K562 (cell line): ENCODE data around the gene FGR. TPM values are rescaled to one million over a fixed set of nuclear protein-coding genes. Genes with fewer than 3 reads are reported as not detected.
A peak's percentile ranks its signal among the peaks of the same experiment; 100 is the strongest.

Experiments used
- CBFA2T3 ChIP-seq: fragments of 450-650 bp; IDR thresholded peaks from 2 replicates; pipeline ENCODE4 v1.6.1; 2017
- CXXC5 ChIP-seq: fragments of 250-450 bp; sonication (Bioruptor Pico); IDR thresholded peaks from 2 replicates; pipeline ENCODE4 v1.8.0; 2022; ENCODE audit warnings: inconsistent platforms, mild to moderate bottlenecking, moderate library complexity
- EP300 ChIP-seq: IDR thresholded peaks from 2 replicates; pipeline ENCODE4 v1.6.1; 2012; ENCODE audit warnings: low read length, improper control_type of control experiment
- FOXK2 ChIP-seq, 2 experiments: fragments of 450-650 bp; IDR thresholded peaks in 1 of 2; conservative IDR thresholded peaks in 1 of 2; 2 replicates each; pipeline ENCODE4 v1.6.1; 2016; ENCODE audit warnings: low read depth in 2 of 2, mild to moderate bottlenecking in 1 of 2
- HDAC6 ChIP-seq: IDR thresholded peaks from 2 replicates; pipeline ENCODE4 v1.6.1; 2012; ENCODE audit warnings: low read depth, mild to moderate bottlenecking, control low read depth, inconsistent platforms, low read length, moderate library complexity
- HMG20B ChIP-seq: fragments of 250-450 bp; sonication (Bioruptor Pico); IDR thresholded peaks from 2 replicates; pipeline ENCODE4 v1.5.0; 2021; ENCODE audit warnings: mild to moderate bottlenecking
- HNRNPH1 ChIP-seq: fragments of 200-400 bp; formaldehyde crosslinking; optimal IDR thresholded peaks from 2 replicates; pipeline ENCODE3; 2017; ENCODE audit warnings: low read depth, mild to moderate bottlenecking, low read length, moderate library complexity
- HOXB6 ChIP-seq: fragments of 250-450 bp; sonication (Bioruptor Pico); IDR thresholded peaks from 2 replicates; pipeline ENCODE4 v1.5.1; 2022; ENCODE audit warnings: mild to moderate bottlenecking, borderline replicate concordance
- JUNB ChIP-seq: fragments of 450-650 bp; formaldehyde crosslinking; conservative IDR thresholded peaks from 2 replicates; pipeline ENCODE4 v1.4.0; 2020; ENCODE audit warnings: mild to moderate bottlenecking
- KLF1 ChIP-seq: fragments of 450-650 bp; IDR thresholded peaks from 2 replicates; pipeline ENCODE4 v1.6.1; 2016; ENCODE audit warnings: missing genetic modification characterization, missing compliant biosample characterization
- MAFG ChIP-seq: fragments of 450-650 bp; conservative IDR thresholded peaks from 2 replicates; pipeline ENCODE4 v1.6.1; 2016; ENCODE audit warnings: missing genetic modification characterization, missing compliant biosample characterization
- MBD2 ChIP-seq: sonication (generic); IDR thresholded peaks from 2 replicates; pipeline ENCODE4 v1.6.1; 2016; ENCODE audit warnings: low read depth, borderline replicate concordance
- NFE2L1 ChIP-seq: fragments of 450-650 bp; IDR thresholded peaks from 2 replicates; pipeline ENCODE4 v1.6.1; 2016; ENCODE audit warnings: missing genetic modification characterization, low read depth, mild to moderate bottlenecking, missing compliant biosample characterization, moderate library complexity, borderline replicate concordance
- PRPF4 ChIP-seq: fragments of 200-400 bp; formaldehyde crosslinking; IDR thresholded peaks from one replicate; pipeline ENCODE4 v1.6.1; 2017; ENCODE audit warnings: low read length, low read depth, mild to moderate bottlenecking; ENCODE audit not compliant: insufficient read depth, poor library complexity, severe bottlenecking
- PYGO2 ChIP-seq: fragments of 450-650 bp; IDR thresholded peaks from 2 replicates; pipeline ENCODE4 v1.6.1; 2016; ENCODE audit warnings: mild to moderate bottlenecking, missing genetic modification characterization, moderate library complexity, missing compliant biosample characterization
- RAD21 ChIP-seq, 2 experiments: fragments of 250-450 bp in 1 of 2; fragments of 450-650 bp in 1 of 2; sonication (Bioruptor Pico) in 1 of 2; formaldehyde crosslinking in 1 of 2; IDR thresholded peaks in 1 of 2; conservative IDR thresholded peaks in 1 of 2; 2 replicates each; pipeline versions ENCODE4 v1.4.0 to v1.8.0; 2020 to 2022; ENCODE audit warnings: mild to moderate bottlenecking in 2 of 2, moderate library complexity in 1 of 2
- SRSF7 ChIP-seq: fragments of 200-400 bp; formaldehyde crosslinking; optimal IDR thresholded peaks from 2 replicates; pipeline ENCODE3; 2017; ENCODE audit warnings: mild to moderate bottlenecking, low read depth, low read length
- ZNF165 ChIP-seq: fragments of 250-450 bp; sonication (Bioruptor Pico); IDR thresholded peaks from 2 replicates; pipeline ENCODE4 v1.4.0; 2020; ENCODE audit warnings: borderline replicate concordance
- ZNF551 ChIP-seq: fragments of 250-450 bp; sonication (Bioruptor Pico); IDR thresholded peaks from 2 replicates; pipeline ENCODE4 v1.5.0; 2021; ENCODE audit warnings: mild to moderate bottlenecking, moderate library complexity
- ZNF644 ChIP-seq: fragments of 200-800 bp; sonication (Bioruptor generic); IDR thresholded peaks from 2 replicates; pipeline ENCODE4 v1.6.1; 2016; ENCODE audit warnings: low read depth, missing genetic modification characterization, missing compliant biosample characterization
- polyA plus RNA-seq, 8 experiments: library from polyadenylated mRNA; depleted of rRNA in 4 of 8; stranded (reverse) in 5 of 8; unstranded in 3 of 8; fragments of >200 nt; fragmentation: Nextera tagmentation in 2 of 8; fragmentation: Illumina TruSeq in 1 of 8; extraction: Ambion mirVana in 2 of 8; extraction: Trizol in 1 of 8; gene quantifications; 2 replicates each; pipeline versions ENCODE4 v1.2.1 to v1.2.3, GENCODE V29; 2011 to 2014; ENCODE audit warnings: inconsistent platforms in 1 of 8, missing spikeins in 1 of 8
- total RNA-seq, 7 experiments: library from RNA; depleted of rRNA in 6 of 7; stranded (reverse); fragments of >200 nt in 6 of 7; fragmentation: Illumina TruSeq in 2 of 7; extraction: Trizol in 2 of 7; gene quantifications; 2 replicates each; pipeline versions ENCODE4 v1.2.1 to v1.2.3, GENCODE V29; 2011 to 2021; ENCODE audit warnings: low replicate concordance in 1 of 7
- TF ChIP-seq, protein P1 (sequence below): fragments of 450-650 bp; IDR thresholded peaks from 2 replicates; pipeline ENCODE4 v1.6.1; 2016; ENCODE audit warnings: borderline replicate concordance
- TF ChIP-seq, protein P2 (sequence below): sonication (generic); formaldehyde crosslinking; IDR thresholded peaks from 2 replicates; pipeline ENCODE4 v1.8.0; 2023; ENCODE audit warnings: mild to moderate bottlenecking, missing genetic modification reagents

Gene FGR
- total and polyA plus RNA-seq, 9 of the 15 experiments (the other 6 are each of a cell fraction or from before 2014, with no cell fraction given): 0.04 to 0.11 TPM; not detected in 7

DNA sequence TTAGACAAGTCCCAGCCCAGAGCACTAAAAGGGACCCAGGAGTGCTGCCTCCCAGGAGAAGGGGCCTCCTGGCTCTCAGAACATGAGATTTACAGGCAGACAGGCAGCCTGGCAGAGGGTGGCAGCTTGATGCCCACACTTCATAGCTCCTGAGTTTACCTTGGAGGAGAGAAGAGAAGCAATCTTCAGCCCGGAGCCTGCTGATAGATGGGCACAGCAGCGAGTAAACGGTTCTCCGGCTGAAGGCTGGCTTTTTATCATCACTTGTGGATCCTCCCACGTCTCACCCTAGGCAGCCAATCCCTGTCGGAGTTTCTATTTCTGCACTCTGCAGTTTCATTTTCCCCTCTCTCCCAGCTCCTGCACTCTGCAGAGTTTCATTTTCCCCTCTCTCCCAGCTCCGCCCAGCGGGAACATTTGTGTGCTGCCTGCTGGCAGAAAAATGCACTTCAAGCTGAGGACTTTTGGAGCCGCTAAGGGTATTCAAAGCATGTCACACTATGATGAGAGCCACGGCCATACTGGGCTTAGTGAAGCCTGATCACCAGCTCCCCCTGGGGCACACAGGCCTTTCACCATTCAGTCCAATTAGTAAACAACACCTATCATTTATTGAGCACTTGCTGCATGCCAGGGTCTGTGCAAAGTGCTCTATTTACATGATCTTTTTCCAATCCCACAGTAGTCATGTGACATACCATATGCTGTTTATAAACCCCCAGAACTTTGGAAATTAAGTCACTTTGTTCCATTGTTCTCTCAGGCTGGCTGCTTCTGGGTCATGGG lies 37.2 kb upstream of the FGR start, which contains the start of gene IFI6 (continued):
- no peak for TF ChIP-seq NFE2L1
- TF ChIP-seq ZNF551: no peak
- TF ChIP-seq ZNF165 (CRISPR knock-in tag): no peak
- no peak for TF ChIP-seq MAFG (tag)
- TF ChIP-seq CXXC5 (CRISPR knock-in tag): peak; percentile 58
- no peak for TF ChIP-seq ZNF644 (tag)
- TF ChIP-seq CBFA2T3: no peak
- TF ChIP-seq, protein P1, sequence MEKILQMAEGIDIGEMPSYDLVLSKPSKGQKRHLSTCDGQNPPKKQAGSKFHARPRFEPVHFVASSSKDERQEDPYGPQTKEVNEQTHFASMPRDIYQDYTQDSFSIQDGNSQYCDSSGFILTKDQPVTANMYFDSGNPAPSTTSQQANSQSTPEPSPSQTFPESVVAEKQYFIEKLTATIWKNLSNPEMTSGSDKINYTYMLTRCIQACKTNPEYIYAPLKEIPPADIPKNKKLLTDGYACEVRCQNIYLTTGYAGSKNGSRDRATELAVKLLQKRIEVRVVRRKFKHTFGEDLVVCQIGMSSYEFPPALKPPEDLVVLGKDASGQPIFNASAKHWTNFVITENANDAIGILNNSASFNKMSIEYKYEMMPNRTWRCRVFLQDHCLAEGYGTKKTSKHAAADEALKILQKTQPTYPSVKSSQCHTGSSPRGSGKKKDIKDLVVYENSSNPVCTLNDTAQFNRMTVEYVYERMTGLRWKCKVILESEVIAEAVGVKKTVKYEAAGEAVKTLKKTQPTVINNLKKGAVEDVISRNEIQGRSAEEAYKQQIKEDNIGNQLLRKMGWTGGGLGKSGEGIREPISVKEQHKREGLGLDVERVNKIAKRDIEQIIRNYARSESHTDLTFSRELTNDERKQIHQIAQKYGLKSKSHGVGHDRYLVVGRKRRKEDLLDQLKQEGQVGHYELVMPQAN: 0 out of 2 replicates have a peak, but pooled peaks have one; percentile 18
- no peak for TF ChIP-seq EP300
- TF ChIP-seq HMG20B (CRISPR knock-in tag): no peak
- no peak for TF ChIP-seq HOXB6 (CRISPR knock-in tag)
- TF ChIP-seq JUNB (CRISPR knock-in tag): no peak
- TF ChIP-seq FOXK2 (conservative IDR thresholded peaks at IDR 0.05 in 1 of 2, IDR thresholded peaks at IDR 0.05 in 1 of 2; ENCODE audit: low read depth in 2 of 2): peak; percentile 78 to 82
- TF ChIP-seq HNRNPH1: no peak
- TF ChIP-seq KLF1: no peak
- TF ChIP-seq SRSF7: no peak
- TF ChIP-seq PRPF4: no peak
- peak; percentile 33 to 46; a peak in 3 of 4 replicates for TF ChIP-seq RAD21 (CRISPR knock-in tag; conservative IDR thresholded peaks at IDR 0.05 in 1 of 2, IDR thresholded peaks at IDR 0.05 in 1 of 2)
- TF ChIP-seq MBD2: 0 out of 2 replicates have a peak, but pooled peaks have one; percentile 23
- TF ChIP-seq, protein P2, sequence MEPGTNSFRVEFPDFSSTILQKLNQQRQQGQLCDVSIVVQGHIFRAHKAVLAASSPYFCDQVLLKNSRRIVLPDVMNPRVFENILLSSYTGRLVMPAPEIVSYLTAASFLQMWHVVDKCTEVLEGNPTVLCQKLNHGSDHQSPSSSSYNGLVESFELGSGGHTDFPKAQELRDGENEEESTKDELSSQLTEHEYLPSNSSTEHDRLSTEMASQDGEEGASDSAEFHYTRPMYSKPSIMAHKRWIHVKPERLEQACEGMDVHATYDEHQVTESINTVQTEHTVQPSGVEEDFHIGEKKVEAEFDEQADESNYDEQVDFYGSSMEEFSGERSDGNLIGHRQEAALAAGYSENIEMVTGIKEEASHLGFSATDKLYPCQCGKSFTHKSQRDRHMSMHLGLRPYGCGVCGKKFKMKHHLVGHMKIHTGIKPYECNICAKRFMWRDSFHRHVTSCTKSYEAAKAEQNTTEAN (CRISPR knock-in tag): no peak
- no peak for TF ChIP-seq PYGO2 (tag)
- TF ChIP-seq HDAC6: no peak
